LNCAP (cell line): ENCODE data around the gene SCGB3A1.

Experiments
- CTCF ChIP-seq: fragments of 450-650 bp; IDR thresholded peaks from 2 replicates; pipeline ENCODE4 v1.5.1; 2017; ENCODE audit warnings: mild to moderate bottlenecking

The SCGB3A1 gene

GRCh38 chr5:180623411-180623834 is 32.1 kb upstream of the SCGB3A1 start:
- no peak for TF ChIP-seq CTCF

GRCh38 chr5:180622910-180623309 is 31.6 kb upstream of the SCGB3A1 start:
- TF ChIP-seq CTCF = no peak

GRCh38 chr5:180621311-180621710 is 30.0 kb upstream of the SCGB3A1 start:
- no peak for TF ChIP-seq CTCF

- TF ChIP-seq CTCF = no peak
Measured at GRCh38 chr5:180620014-180620413, 28.7 kb upstream of the SCGB3A1 start.

GRCh38 chr5:180619563-180619915 is 28.2 kb upstream of the SCGB3A1 start:
- TF ChIP-seq CTCF = no peak

DNA sequence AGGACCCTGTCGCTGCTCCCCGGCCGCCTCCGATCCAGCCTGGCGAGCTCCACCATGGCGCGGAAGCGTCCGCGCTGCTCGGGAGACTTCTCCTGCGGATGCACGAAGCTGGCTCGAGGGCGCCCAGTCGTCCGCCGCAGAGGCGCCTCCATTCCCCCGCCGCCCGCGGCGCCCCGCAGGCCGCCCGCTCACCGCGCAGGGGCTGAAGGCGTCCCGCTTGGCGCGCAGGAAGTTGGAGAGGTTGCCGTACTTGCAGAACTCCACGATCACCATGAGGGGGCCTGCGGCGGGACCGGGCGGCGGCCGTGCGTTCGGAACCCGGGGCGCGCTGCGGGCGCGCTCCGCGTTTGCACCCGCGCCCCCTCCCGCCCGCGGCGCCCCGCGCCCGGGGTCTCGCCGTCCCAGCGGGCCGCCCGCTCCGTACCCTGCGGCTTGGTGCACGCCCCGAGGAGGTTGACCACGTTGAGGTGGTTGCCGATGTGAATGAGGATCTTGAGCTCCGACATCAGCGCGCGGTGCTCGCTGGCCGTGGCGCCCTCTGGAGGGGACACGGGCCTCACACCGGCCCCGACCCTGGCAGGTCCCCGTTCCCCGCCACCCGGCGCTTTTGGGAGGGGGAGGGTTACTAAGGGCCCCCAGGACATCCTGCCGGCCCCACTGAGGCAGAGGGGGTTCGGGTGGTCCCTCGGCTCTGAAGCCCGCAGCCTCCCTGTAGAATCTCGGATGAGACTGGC is 27.7 kb upstream of the SCGB3A1 start:
- peak; percentile 76 for TF ChIP-seq CTCF

- TF ChIP-seq CTCF = no peak
Measured at GRCh38 chr5:180618487-180618828, 27.2 kb upstream of the SCGB3A1 start.

- no peak for TF ChIP-seq CTCF
Measured at GRCh38 chr5:180613814-180614188, 22.5 kb upstream of the SCGB3A1 start.
